Putamen (tissue), 1 donor: ENCODE measurements around the gene THOP1.

Source experiments
- DNase-seq: peaks from one replicate; pipeline ENCODE4 v3.0.0-alpha.2; 2016; ENCODE audit warnings: low spot score

THOP1 gene

DNA sequence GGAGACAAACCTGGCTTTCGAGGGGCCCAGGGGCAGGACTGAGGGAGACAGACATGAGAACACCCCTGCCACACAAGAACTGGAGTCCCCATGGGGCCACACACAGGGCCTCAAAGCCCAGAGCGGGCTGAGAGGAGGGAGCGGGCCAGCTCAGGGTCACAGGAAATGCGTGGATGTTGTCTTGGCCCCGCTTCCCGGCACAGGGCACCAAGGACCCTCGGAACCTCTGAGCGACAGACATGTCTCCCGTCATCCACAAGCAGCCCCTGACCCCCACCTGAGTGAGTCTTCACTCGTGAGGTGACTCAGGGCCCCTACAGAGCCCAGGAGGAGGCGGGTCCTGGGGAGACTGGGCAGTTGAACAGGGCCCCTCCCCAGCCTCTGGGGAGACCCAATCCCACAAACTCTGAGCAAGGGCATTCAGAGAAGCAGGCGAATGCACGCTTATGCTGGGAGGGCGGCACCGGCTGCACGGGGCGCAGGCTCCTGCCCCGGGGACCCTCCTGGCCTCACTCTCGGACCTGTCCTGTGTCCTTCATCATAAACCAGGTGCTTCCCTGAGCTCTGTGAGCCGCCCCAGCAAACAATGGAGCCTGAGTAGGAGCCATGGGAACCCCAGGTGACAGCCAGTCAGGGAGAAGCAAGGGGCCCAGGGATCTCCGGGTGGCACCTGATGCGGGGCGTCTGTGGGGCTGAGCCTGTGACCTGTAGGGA lies 22.4 kb upstream of the THOP1 start:
- DNase-seq, result no peak

DNA sequence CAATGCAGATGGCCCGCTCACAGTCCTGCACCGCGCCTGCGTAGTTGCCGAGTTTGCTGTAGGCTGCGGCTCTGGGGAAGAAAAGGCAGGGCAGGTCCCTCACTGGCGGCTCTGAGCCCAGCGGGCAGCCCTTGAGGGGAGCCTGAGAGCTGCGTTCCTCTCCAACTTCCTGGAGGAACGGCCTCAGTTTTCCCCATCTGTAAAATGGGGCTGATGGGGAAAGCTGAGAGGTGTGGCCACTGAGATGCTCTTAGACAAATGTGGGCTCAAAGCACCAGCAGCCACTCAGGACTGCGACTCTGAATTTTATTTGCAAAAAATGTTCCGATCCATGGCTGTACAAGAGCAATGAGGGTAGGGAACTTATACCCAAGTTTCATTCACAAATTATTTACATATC lies 21.6 kb upstream of the THOP1 start:
- DNase-seq, result no peak

DNA sequence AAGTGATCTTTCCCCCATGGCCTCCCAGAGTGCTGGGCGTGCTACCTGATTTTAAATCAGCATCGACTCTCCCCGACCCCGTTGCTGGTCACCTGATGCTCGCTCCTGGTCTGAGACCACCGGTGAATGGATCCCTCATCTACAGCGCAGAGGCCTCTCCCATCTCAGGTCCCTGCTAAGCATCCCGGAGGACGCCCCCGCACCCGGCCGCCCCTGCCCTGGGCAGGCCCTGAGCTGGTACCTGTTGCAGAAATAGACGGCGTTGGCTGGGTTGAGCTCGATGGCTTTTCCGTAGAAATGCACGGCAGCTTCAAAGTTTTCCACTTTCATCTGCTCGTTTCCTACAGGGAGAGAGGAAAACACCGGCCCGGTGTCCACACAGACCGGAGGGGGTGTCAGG lies 20.4 kb upstream of the THOP1 start:
- no peak for DNase-seq

DNA sequence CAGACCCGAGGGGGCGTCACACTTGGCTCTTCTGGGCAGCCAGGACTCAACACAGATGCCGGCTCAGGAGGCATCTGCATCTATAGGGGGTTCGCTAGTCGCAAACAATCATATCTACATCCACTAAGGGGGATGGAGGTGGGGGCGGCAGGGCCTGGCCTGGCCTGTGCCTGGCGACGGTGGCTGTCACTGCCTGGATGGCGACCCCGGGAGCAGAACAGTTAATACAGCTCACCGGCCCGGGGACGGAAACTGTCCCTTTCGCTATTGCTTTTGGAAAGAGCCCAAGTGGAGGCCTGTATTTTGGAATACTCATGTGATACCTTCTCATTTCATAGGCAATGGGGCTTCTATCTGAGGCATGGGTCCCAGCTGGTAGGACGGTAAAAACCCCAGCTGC lies 19.9 kb upstream of the THOP1 start:
- no peak for DNase-seq

DNA sequence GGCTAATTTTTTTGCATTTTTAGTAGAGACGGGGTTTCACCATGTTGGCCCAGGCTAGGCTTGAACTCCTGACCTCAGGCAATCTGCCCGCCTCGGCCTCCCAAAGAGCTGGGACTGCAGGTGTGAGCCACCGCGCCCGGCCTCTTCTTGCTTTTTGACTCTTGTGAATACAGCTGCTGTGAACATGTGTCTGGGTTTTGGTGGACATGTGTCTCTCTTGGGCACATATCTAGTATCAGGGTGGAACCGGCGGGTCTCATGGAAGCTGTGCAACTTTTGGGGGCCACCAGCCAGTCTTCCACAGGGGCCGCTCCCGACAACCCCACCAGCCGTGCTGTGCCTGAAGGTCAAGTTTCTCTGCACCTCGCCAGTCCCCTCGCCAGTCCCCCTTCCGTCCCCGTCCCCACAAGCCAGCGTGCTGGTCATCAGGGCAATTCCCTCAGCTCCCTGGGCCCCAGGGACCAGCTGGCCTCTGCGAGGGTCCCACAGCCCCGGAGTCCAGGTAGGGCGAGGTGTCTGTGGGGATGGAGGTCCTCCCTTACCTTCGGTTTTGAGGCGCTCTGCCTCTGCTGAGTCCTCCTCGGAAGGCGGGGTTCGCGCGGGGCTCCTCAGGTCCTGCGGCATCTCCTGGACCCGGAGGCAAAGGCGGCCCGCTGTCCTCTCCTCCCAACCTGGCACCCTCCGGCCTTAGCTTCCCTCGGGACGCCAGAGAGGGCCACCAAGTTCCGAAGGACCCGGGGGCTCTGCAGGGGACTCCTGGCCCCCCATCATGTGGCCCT lies 18.5 kb upstream of the THOP1 start:
- DNase-seq, result no peak

DNA sequence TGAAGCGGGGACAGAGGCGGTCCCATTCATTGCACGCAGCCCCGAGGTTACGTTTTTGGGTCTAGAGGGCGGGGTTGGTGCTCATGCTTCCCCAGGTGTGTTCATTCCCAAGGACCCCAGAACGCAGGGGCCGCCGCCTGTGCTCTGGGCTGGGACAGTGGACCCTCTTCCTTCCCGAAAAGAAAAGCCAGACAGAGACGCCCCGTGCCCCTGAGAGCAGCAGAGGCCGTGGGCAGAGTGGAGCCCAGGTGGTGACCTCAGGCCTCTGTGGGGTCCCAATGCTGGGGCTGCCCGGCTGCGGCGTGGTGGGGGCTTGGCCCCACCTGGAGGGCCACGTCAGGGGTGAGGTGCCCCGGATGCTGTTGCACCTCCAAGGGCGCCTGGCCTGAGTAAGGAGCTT lies 17.6 kb upstream of the THOP1 start:
- DNase-seq, result no peak

DNA sequence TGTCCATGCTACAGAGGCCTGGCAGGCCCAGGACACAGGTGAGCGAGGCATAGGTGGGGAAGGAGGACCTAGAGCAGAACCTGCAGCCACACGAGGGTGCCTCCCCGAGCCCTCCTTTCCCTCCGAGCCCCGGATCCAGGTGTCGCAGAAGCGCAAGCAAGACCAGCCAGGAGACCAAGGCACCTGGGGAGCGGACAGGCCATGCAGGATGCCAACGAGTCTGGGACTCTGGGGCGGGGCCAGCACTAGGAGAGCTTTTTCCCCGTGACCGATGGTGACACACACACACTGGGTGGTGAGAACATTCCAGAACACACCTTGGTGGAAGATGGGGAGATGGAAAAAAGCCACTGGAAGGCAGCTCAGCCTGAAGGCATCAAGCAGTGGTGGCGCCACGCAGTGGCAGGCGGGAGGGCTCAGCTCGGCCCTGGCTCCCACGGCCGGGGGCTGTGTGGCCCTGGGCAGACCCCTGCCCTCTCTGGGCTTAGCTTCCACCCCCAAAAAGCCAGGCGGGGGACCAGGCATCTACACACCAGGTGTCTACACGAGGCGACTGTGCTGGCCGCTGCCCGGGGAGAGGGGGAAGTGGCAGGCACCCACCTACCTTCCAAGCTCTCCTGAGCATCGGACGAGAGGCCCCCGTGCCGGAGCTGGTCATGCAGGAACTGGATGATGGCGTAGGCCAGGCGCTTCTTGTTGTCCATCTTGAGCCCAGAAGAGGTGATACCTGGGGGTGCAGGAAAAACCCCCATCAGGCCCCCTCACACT lies 16.8 kb upstream of the THOP1 start:
- DNase-seq, result no peak

DNA sequence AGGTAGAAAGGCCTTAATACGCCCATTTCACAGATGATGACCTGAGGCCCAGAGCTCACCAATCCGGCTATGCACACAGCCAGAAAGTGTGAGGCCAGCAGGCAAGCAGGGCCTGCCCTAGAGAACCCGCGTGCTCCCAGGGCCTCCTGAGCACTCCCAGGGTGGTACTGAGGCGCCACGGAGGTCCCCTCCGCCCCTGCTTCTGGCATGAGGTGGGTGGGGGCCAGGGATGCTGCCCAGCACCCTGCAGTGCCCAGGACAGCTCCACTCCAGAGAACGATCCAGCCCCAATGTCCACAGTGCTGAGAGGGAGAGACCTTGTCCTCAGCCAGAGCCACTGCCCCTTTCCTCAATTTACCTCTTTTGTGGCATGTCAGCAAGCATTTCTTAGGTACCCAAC lies 16.1 kb upstream of the THOP1 start:
- DNase-seq, result no peak

DNA sequence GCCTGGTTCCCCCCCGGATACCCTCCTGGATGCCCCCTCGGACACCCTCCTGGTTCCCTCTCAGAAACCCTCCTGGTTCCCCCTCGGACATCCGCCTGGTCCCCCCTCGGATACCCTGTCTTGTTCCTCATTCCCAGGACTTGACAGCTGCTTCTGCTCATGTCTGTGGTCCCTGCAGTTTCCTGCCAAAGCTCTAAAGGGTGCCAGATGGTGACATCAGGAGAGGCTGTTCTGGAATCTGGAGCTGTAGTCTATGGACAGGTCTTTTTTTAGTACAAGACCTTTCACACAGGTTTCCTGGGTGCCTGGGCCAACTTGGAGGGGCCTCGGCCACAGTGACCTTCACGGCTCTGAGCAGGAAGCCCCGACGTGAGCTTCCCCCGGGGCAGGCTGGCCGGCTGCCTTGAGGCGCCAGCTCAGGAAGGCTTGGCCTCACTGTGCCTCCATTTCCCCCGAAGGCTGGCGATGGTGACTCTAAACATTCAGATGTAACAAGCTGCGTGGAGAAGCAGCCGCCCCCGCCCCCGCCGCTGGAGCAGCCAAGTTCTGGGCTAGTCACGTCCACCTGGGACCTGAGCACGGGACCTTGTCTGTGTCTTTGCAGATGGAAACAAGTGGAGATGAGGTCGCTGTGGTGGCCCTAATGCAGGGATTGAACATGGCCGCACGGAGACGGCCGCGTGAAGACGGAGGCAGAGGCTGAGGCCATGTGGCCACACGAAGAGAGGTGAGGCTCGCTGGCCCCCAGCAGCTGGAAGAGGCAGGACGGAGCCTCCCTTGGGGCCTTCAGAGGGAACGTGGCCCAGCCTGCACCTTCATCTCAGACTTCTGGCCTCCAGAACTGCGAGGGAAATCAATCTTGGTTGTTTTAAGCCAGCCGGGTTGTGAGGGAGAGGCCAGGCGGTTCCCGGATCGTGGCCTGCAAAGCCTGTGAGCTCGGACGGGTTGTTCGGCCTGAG lies 15.0 kb upstream of the THOP1 start:
- DNase-seq, result no peak

DNA sequence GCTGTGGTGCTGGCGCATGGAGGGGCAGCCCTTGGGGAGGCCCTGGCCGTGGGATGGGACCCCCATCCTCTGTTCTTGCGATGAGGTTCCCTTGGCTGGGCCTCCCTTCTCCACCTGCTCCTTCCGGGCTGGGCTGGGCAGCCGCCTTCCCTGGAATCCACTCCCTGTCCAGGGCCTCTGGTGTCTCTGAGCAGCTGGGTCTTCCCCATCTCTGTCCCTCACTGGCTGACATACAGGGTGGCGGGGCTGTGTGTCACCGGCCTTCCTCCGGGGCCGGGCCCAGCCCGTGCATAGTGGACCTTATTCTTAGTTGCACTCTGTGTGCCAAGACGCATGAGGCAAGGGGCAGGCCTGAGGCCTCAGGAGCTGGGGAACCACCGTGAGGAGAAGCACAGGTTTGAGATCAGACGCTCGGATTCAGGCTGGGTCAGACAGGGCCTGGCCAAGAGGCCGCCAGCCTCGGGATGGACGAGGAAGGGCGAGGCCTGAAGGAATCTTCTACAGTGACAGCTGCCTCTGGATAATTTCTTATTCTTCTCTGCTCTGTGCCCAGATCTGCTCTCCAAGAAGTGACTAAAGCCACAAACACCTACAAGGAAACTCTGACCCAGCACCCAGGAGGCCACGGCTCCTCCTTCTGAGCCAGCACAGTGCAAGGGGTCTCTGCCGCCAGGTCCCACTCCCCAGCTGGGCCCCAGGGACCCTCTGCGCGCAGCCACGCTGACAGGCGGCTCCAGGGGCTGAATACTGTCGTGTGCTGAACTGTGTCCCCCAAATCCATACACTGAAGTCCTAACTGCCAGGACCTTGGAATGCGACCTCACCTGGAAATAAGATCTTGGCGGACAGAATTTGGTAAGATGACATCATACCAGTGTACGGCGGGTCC lies 13.3 kb upstream of the THOP1 start:
- no peak for DNase-seq

DNA sequence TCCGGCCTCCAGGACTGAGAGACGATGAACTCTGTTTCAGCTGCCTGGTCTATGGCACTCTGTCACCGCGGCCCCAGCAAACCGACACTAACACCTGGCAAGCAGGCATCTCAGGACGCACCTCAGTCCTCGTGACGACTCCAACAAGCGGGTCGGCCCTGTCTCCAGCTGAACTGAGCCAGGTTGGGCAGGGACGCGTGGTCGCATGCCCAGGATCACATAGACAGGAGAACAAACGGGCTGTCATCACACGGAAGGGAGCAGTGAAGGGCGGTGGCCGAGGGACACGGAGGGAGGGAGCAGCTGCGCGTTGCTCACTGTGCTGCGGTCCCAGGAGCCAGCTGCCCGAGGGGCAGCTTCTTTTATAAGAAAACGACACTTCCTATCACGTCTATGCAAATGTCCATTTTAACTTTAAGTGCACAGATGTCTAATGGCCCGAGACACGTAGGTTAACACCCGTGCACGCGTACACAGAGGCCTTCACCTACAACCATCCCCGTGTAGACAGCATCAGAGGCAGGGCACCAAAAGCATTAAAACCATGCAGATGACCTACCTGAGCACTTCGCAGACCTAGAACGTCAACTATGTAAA lies 11.1 kb upstream of the THOP1 start:
- no peak for DNase-seq

DNA sequence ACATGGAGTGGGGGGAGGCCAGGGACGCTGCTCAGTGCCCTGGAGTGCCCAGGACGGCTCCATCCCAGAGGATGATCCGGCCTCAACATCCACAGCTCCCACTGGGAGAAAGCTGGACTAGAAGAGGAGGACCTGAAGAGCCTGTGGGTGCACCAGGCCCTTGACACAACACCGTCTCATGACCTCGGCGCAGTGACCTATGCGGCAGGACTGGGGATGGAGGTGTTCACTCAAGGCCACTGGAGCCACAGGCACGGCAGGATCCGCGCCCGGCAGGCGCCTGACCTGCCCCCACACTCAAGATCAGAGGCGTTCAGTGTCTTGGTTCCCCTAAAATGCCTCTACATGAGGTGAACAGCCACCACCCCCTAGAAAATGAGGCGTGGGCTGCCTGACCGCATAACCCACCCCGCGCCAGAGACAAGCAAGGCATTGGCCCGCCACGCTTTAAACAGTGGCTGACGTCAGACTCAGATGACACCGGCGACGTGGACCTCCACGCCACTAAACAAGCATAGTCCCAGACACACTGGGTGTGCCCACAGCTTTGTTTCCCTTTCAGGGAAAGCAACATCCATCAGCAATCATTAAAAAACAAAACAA lies 10.2 kb upstream of the THOP1 start:
- DNase-seq, result no peak

DNA sequence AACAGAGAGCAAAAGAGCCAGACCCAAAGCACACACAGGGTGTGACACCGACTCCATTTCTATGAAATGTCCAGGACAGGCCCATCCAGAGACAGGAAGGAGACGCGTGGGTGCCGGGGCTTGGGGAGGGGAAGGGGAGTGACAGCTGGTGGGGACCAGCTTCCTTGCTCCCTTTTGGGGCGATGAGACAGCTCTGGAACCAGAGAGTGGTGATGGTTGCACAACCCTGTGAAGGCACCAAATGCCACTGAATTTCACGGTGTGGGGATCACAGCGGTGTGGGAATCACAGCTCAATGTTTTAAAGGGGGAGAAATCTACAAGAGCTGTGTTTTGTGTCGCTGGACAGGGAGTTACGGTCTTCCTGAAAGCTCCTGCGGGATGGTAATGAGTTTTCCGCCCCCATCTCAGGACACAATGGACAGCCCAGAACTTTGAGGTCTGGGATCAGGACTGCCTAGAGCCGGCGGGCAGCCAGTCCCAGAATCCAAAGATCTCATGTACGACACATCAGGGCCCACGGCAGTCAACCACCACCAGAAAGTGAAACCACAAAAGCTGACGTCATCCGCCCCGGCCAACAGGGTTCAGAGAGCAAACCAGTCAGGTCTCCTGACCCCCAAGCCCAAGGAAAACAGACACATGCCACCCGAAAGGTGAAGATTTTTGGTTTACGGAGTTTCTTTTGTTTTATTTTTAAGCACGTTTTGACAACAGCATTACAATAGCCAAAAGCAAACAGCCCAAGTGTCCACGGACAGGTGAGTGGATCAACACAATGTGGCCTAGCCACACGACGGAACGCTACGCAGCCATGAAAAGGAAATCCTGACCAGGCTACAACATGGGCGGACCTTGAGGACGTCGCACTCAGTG lies 9.5 kb upstream of the THOP1 start:
- DNase-seq, result no peak

DNA sequence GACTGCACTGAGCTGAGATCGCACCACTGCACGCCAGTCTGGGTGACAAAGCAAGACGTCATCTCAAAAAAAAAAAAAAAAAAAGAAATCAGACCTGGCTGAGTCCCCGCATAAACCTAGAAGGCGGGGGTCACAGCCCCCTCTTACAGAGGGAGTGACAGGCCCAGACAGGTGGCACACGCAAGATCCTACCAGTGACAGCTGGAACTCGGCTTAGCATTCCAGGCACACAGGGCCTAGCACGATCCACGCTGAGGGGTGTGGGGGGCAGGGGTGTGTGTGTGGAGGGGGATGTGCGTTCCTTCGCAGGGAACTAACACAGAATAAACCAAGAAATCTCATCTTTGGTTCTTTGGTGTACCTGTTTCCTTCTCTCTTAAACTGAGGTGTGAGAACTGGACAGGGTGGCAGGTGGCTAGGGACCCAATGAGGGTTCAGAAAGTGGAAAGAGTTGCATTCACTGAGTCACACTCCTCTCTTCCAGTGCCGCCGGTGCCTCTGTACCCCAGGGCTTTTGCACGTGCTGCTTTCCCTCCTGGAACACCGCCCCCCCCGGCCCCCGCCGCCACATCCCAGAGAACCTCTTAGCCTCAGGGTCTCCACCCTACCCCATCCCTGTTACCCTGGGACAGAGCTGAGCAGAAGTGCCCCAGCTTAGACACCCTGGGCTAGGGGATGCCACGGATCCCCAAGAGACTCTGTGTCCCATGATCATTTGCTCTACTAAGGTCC lies 7.2 kb upstream of the THOP1 start:
- no peak for DNase-seq

DNA sequence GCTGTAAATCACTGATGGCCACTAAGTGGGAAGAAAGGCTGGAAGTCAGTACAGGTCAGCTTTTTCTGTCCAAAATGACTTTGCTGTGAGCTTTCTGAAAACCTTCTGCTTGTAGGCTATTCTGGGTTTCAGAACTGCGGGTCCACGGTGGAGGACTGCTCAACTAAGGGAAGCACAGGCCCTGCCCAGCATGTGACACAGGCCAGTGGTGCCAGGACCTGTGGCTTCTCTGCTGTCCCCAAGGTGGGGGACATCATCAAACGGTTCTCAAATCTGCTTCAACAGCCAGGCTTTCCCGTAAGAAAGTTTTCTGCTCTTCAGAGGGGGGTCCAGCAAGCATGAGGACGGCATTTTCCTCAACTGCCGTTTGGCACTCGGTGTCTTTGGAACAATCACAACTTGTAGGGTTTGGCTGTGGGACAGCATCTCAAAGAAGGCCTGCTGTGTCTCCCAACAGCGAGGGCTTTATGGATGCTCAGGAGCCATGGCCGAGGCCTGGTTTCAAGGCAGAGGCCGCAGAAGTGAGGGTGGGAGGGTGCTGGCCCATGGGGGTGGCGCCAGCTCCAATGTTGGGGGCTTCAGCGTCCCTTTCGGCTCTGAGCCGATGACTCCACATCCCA lies 6.1 kb upstream of the THOP1 start:
- peak; percentile 71 for DNase-seq

DNA sequence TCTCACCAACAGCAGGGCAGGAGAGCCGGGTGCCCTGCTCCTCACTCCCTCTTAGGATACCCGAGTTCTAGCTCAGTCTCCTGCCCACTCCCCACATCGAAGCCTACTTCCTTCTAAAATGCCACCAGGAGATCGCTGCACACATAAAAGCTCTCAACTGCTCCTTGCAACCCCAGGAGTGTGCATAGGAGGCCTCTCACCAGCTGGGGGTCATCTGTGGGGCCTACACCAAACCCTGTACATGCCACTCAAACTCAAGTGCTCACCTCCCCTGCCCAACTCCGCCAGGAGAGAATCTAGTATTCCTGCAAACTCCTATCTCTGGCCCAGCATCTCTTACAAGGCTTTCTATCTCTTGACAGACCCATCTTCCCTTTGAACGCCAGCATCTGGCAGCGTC lies 5.0 kb upstream of the THOP1 start:
- no peak for DNase-seq

DNA sequence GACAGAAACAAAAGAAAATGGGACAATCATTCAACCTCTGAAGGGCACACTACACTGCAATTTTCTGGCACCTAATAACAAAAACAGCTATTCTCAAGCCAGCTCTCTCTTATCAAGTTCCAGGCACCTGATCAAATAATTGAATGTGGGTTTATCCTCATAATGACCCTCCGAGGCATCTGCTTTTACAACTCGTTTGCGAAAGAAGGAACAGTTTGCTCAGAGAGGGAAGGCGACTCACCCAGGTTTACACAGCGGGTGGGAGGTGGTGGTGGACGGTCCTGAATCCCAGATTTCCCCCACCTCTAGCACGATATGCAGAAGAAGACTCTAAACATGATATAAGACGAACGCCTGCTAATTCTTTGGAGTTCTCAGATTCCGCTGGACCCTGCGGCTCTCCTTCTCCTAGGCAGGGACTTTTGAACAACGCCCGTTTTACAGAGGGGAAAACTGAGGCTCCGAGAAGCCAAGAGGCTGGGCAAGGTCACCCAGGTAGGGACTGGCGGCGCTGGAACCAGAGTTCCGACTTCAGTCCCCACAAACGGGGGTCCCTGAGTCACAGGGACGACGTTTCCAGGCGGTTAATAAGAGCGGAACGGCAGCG lies 2.9 kb upstream of the THOP1 start:
- no peak for DNase-seq
